ENCODE measurements around the gene MYBBP1A.

DNA sequence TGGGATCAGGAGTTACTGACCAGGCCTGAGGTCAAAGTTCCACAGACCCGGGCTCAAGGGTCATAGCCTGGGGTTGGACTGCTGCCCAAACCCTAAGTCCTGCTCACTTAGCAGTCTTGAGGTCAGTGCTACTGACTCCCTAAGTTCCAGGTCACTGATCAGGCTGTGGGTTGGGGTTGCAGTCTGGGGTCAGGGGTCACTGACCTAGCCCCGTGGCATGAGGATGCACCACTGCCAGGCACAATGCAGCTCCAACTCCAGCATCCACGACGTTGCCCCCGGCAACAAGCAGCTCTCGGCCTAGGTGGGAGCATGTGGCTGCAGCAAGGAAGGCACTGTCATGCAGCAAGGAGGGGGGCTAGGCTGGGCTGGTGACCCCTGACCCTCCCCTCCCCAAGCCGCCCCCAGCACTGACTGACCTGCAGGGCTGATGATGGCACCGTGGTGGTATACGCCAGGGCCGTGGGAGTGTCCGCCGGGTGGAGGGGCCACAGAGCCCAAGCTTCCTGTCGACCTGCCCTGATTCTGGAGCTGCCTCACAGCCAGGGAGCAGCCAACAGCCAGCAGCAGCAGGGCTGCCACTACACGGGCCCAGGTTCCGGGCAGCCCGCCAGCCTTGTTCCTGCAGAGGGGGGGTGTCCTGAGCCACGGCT lies 4.1 kb upstream of the MYBBP1A start:
- TF ChIP-seq CHD1 (IDR thresholded peaks at IDR 0.05; ENCODE audit: low read length) (no peak), MCM2 (IDR thresholded peaks at IDR 0.05; ENCODE audit: low read depth) (no peak)
- TF ChIP-seq, protein P1, sequence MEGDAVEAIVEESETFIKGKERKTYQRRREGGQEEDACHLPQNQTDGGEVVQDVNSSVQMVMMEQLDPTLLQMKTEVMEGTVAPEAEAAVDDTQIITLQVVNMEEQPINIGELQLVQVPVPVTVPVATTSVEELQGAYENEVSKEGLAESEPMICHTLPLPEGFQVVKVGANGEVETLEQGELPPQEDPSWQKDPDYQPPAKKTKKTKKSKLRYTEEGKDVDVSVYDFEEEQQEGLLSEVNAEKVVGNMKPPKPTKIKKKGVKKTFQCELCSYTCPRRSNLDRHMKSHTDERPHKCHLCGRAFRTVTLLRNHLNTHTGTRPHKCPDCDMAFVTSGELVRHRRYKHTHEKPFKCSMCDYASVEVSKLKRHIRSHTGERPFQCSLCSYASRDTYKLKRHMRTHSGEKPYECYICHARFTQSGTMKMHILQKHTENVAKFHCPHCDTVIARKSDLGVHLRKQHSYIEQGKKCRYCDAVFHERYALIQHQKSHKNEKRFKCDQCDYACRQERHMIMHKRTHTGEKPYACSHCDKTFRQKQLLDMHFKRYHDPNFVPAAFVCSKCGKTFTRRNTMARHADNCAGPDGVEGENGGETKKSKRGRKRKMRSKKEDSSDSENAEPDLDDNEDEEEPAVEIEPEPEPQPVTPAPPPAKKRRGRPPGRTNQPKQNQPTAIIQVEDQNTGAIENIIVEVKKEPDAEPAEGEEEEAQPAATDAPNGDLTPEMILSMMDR (IDR thresholded peaks at IDR 0.05 in 2 of 3, conservative IDR thresholded peaks at IDR 0.05 in 1 of 3; ENCODE audit: insufficient read depth in 2 of 3, low read depth in 1 of 3, low read length in 3 of 3), result no peak
- TF ChIP-seq, protein P2, sequence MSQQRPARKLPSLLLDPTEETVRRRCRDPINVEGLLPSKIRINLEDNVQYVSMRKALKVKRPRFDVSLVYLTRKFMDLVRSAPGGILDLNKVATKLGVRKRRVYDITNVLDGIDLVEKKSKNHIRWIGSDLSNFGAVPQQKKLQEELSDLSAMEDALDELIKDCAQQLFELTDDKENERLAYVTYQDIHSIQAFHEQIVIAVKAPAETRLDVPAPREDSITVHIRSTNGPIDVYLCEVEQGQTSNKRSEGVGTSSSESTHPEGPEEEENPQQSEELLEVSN (IDR thresholded peaks at IDR 0.05; ENCODE audit: borderline replicate concordance in 1 of 2, extremely low read depth in 1 of 2, insufficient read depth in 1 of 2, insufficient read length in 1 of 2, low read depth in 1 of 2, low read length in 1 of 2, poor library complexity in 1 of 2, severe bottlenecking in 1 of 2), result no peak

Data from K562 (cell line).